Fibroblast of peridontal ligament (primary cell): ENCODE results near the gene GTPBP3.
A peak's percentile ranks its signal among the peaks of the same experiment; 100 is the strongest.

Experiments
- DNase-seq: peaks from one replicate; pipeline ENCODE4 v3.0.0-alpha.2; 2010; ENCODE audit errors: extremely low read depth

GTPBP3 gene

DNA sequence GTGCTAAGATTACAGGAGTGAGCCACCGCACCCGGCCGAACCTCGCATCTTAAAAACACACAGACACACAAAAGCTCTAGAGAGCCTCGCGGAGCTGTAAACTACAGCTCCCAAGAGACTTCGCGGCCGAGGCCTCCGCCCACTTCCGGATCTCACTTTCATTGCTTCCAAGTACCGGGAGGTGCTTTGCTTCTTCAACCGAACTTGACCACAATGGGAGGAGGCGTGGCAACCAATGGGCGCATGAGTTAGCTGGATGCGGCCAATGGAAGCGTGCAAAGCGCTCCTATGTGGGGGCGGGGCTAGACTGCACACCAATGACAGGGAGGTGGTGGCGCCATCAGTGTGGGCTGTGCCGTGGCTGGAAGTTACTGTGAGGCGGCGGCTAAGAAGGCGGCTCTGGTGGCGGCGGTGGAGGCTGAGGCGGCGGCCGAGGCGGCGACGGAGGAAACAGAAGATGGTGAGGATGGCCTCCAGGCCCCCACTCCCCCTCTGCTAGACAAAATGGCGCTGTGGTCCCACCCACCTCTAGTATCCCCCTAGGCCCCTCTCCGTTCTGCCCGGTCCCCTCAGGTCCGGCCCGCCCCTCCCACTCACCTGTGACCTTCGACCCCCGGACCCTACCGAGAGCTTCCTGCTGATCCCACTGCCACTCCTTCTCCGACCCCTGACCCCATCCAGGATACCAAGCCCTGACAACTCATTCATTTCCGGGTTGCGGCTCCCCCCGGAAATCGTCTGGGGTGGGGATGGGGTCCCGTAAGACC is 28.0 kb upstream of the GTPBP3 start, which contains the start of gene DDA1:
DDA1 (plus strand) TSS at position 366 of the 767 bp plus-strand sequence; CDS start at position 458, 92 bp downstream.
- peak; percentile 100 for DNase-seq

DNA sequence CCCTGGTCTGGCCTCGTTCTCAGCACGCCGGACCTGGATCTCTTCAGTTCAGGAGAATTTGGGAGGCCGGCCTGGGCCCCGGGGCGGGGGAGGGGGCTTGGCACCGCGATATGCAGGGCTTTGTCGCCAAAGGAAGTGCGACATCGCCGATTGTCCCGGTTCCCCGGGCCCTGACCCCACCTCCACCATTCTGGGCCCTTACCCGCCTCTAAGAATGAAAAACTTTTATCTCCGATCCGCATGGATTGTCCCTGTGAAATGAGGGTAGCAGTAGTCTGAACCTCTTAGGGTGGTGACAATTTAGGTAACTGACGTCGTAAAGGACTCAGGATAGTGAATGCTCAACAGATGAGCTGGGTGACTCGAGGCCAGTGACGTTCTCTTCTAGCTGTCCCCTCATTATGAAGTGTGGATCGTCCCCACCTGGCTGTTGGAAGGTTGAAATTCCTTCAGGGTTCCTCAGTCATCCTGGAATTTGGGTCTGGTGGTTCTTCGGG is 27.3 kb upstream of the GTPBP3 start:
- no peak for DNase-seq

DNA sequence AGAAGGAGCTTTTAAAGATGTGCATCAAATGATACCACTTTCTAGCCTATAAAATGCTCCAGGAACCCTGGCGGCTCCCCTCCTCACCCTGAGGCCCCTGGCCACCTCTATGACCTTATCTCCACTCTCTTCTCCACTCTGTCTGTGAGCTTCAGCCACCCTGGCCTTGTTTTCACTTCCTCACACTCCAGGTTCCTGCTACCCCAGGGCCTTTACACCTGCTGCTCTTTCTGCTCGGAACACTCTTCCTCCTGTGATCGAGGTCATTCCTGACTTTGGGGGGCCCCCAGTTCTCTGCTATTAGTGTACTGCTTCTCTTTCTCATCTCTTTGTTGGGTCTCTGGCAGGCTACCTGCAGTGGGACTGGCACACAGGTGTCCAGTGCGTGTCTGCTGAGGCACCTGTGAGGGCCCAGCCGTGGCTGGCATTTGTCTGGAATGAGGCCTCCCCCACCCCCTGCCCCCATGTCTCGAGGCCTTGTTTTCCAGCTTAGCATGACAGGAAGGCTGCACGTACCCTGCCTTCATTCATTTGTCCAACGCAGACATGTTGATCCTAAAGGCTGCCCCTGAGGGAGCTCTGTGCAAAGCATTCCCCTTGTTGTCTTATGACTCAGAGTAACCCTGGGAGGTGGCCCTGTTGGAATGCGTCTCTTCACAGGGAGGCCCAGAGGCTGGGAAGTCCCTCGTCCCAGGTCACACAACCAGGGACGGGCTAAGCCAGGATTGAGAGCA is 25.7 kb upstream of the GTPBP3 start:
- DNase-seq = no peak

DNA sequence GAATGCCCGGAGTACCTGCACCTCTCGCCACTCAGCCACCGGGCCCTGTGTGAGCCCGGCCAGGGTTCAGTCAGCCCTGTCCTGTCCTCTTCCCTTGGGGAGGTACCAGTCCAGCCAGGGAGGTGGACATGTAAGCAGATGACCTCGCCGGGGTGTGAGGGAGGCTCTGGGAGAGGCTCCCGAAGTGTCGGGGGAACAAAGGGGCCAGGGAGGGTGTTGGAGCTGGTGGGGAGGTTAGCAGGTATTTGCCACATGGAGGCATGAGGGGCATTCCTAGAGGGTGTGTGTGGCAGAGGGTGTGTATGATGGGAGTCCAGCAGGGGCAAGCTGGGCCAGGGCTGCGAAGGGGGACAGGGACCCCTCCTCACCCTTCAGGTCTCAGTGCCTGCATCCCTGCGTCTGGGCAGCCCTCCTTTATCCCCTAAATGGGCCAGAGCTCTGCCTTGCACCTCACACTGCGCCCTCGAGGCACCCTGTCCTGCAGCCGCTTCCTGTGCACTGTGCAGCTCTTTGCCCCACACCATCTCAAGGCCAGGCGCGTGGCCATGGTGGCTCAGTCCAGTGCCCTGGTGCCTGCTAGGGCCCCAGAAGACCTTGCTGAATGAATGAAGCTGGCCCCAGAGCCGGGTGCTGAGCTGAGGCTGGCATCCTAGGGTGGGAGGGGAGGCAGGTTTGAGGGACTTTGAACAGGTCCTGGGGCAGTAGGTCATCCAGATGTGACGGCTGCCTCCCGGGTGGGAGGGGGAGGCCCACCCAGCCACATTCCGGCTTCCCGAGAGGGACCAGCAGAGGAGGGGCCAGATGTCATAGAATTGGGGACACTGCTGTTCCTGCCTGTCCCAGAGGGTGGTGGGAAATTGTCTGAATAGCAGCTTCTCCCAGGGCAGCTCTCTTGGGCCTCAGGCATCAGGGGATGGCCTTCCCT is 24.9 kb upstream of the GTPBP3 start:
- DNase-seq = no peak

DNA sequence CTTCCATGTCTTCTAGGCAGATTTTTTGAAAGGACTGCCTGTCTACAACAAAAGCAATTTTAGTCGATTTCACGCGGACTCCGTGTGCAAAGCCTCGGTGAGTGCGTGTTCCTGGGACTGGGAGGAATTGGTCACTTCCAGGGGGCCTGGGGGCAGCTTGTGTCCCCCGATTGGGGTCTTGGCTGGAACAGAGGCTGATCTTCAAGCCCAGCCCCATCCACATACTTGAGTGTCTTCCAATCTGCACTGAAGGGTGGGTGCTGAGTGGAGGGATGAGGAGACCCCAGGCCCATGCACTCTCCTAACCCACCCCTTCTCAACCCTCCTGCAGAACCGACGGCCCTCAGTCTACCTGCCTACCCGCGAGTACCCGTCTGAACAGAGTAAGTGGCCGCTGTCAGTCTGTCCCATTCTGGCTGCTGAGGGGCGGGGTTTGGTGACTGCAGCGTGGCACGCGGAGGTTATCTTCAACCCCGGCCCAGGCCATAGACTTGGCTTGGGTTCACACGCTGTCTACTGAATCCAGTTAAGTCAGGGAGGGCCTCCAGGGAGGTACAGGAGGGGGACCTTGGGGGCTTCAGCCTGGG is 23.3 kb upstream of the GTPBP3 start:
- DNase-seq = no peak

GRCh38 chr19:17318966-17319365 is 18.4 kb upstream of the GTPBP3 start:
- no peak for DNase-seq

DNA sequence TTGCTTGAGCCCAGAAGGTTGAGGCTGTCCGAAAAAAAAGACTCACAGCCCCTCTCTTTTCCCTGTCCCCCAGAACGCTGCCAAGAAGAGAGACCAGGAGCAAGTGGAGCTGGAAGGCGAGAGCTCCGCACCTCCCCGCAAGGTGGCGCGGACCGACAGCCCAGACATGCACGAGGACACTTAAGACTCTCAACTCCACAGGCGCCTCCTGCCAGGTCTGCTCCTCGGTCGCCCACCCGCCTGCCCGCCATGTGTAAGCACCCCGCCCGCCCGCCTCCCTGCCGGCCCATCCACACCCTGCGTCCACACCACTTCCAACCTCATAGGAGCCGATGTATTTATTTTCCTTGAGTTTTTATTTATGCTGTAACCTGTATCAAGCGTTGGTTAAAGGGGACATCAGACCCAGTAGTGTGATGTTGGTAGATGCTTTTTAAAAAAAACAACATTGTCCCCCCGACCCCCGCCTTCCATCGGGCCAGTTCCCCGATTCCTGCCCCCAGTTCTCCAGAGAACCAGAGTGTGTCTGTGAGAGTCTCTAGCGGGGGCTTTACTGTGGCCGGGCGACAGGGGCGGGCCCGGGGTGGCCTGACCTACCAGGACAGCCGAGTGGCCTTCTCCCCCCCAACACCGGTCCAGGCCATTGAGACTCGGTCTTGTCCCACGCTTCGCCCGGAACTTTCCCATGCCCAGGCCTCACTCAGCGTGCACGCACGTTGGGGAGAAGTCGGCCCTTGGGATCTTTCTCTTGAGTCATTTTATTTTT is 17.7 kb upstream of the GTPBP3 start:
- no peak for DNase-seq

DNA sequence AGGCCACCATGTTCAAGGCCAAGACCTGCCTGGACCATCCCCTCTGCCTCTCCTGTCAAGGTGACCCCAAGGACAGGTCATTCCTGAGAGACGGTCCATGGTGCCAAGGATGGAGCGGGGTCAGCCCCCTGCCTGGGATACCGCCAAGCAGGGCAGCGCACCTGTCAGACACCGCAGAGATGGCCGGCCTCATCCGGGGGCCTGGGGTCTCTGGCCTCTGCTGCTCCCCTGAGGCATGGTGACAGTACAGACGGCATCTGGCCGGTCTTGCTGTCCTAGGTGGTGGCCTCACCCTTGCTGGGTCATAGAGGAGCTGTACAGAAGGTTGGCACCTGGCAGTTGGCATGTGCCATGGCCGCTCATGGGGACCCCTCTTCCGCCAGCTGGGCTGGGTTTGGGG is 16.9 kb upstream of the GTPBP3 start:
- DNase-seq = no peak

DNA sequence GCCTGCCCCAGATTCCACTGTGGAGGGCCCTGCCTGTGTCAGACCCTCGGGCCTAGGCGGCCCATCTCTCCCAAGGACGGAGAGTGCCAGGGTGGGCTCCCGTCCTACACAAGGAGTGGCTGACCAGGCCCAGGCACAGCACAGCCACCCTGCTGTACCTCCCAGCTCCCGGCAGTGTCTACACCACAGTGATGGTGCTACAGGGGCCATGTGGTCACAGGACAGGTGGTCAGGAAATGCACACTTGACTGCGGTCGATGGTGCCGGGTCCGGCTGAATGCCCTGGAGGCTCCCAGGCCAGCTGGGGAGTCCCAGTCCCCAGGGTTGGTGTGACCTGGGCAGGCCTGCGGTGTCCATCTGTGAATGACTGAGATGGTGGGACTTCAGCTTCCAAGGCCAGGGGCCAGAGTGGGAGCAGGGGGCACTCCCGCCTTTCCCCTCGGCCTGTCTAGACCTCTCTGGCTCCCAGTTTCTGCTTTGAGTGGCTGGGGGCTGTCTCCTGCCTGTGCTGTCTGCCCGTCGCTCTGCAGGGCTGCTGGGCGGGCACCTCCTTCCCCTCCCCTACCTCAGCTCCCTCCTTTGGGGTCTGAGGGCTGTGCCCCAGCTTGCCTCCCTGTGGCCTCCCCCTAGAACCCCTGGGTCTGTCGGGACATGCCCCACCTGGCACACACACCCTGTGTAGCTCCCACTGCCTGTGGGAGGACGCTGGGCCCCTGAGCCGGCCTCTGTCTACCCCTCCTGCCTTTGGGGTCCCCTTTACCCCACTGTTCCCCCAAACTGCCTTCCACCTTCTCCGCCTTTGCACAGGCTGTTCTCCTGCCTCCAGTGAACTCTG is 15.5 kb upstream of the GTPBP3 start:
- DNase-seq = no peak

DNA sequence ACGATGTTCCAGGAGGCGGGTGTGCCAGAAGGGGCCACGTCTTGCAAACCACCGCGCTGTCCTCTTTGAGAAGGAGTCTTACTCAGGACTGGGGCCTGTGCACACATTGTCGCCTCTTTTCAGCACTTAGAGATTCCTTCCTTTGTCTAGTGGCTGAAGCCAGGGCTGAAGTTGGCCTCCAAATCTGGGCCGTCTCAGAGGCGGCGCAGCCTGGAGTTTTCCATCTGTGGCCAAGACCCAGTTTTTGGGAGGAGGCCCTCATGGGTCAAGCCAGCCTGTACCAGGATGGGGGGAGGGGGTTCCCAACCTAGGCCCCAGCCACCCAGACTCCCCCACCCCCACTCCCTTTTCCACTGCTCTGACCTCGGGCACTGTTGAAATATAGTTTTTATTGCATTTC is 14.5 kb upstream of the GTPBP3 start:
- DNase-seq = no peak

GRCh38 chr19:17323300-17323963 is 13.9 kb upstream of the GTPBP3 start:
- no peak for DNase-seq

GRCh38 chr19:17323964-17324332 is 13.4 kb upstream of the GTPBP3 start:
- no peak for DNase-seq

GRCh38 chr19:17324357-17325114 is 12.8 kb upstream of the GTPBP3 start:
- no peak for DNase-seq

DNA sequence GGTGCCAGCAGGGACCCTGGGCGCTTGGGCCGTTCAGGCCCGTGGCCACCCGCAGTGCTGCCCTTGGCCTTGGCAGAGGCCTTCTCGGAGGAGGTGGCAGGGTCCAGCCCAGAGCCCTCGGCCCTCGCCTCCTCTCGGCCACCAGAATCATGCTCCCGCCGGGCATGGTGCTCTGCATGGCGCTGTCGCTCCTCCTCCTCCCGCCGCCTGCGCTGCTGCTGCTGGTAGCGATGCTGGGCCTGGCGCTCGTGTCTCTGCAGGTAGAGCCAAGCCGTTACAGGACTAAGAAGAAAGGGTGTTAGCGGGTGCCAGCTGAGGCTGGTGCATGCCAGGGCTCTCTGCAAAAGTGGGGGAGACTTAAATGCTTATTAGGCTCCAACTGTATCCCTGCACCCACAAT is 12.2 kb upstream of the GTPBP3 start:
- no peak for DNase-seq

DNA sequence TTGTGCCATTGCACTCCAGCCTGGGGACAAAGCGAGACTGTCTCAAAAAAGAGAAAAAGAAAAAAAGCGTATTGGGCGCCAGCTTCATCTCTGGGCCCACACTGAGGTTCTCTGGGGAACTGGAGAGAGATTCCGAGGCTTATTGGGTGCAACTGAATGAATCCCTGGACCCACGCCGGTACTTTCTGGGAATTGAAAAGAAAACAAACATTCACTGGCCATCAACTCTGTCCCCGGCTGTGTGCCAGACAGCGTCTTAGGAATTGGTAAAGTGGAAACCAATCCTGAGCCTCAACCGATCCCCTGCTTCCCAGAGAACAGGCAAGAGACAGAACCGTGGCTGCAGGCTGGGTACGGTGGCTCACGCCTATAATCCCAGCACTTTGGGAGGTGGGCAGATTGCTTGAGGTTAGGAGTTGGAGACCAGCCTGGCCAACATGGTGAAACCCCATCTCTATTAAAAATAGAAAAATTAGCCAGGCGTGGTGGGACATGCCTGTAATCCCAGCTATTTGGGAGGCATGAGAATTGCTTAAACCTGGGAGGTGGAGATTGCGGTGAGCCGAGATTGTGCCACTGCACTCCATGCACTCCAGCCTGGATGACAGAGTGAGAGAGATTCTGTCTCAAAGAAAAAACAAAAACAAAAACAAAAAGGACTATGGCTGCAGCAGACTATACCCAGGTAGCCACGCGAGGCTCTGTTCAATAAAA is 11.3 kb upstream of the GTPBP3 start:
- peak; percentile 79 for DNase-seq

- DNase-seq = no peak
These were observed 10.8 kb upstream of the GTPBP3 start for GRCh38 chr19:17326595-17326966.

GRCh38 chr19:17327068-17327653 is 10.2 kb upstream of the GTPBP3 start:
- no peak for DNase-seq
